Measurements from ENCODE around the gene CCL18.

GRCh38 chr17:36111068-36111490, 47.0 kb downstream of the CCL18 start:
- no peak for TF ChIP-seq CTCF (IDR thresholded peaks at IDR 0.05)
- TF ChIP-seq RAD21 (IDR thresholded peaks at IDR 0.05; ENCODE audit: low read length): no peak
- no peak for TF ChIP-seq USF1 (IDR thresholded peaks at IDR 0.05; ENCODE audit: borderline replicate concordance, low read depth)
- no peak for TF ChIP-seq RXRA (IDR thresholded peaks at IDR 0.05; ENCODE audit: borderline replicate concordance, low read depth)
- TF ChIP-seq EP300 (IDR thresholded peaks at IDR 0.05; ENCODE audit: borderline replicate concordance in 1 of 2, low read depth in 1 of 2, low read length in 1 of 2): no peak
- TF ChIP-seq SMC3 (IDR thresholded peaks at IDR 0.05; ENCODE audit: low read depth, low read length): no peak
- TF ChIP-seq JUND (IDR thresholded peaks at IDR 0.05): no peak
- TF ChIP-seq SIN3A (IDR thresholded peaks at IDR 0.05; ENCODE audit: borderline replicate concordance, low read depth, low read length): no peak
- no peak for TF ChIP-seq TAF1 (IDR thresholded peaks at IDR 0.05; ENCODE audit: borderline replicate concordance, low read depth, low read length)
- TF ChIP-seq RCOR1 (IDR thresholded peaks at IDR 0.05; ENCODE audit: low read length): no peak
- no peak for TF ChIP-seq MAX (IDR thresholded peaks at IDR 0.05; ENCODE audit: low read depth)
- TF ChIP-seq POLR2AphosphoS5 (IDR thresholded peaks at IDR 0.05; ENCODE audit: low read depth, low read length): no peak
